ENCODE measurements around the gene KASH5. TPM values are rescaled to one million over a fixed set of nuclear protein-coding genes. Genes with fewer than 3 reads are reported as not detected.

Gene KASH5
- total RNA-seq, 1 experiment from 2014 or later: 0.42 TPM

GRCh38 chr19:49441210-49441959 is 53.3 kb downstream of the KASH5 start, which contains the start of gene SLC17A7:
Gene SLC17A7, minus strand, starts transcription at chr19:49441527. Its CDS starts 148 bp downstream, at chr19:49441379.
- Mint-ChIP-seq H3K4me3 (peak within 1 kb of the TSS; percentile 66), H3K36me3 (peaks cover 3% of the 10 kb centered on the region), H3K27me3 (ENCODE audit: low read depth) (peaks cover 60% of the 10 kb centered on the region), H3K27ac (peak within 1 kb of the TSS; percentile 81), H3K9me3 (no peaks in the 10 kb centered on the region), H3K4me1 (peaks cover 28% of the 10 kb centered on the region)
- peak; percentile 9 for ATAC-seq
- ChIA-PET POLR2A (interaction anchor here (0.6 to 1.3 kb wide), 4 partner anchors 38 to 625 kb away, joined by 4 read pairs; partner anchors contain the start of gene DKKL1), CTCF (interaction anchor here (0.6 to 2.8 kb wide), 13 partner anchors 11 to 114 kb away, joined by 3 to 34 read pairs (median 11); partner anchors contain the start of genes ALDH16A1, DKKL1, GFY and PIH1D1)
- TF ChIP-seq SP1 (CRISPR knock-in tag; conservative IDR thresholded peaks at IDR 0.05) (no peak), PRDM15 (CRISPR knock-in tag; IDR thresholded peaks at IDR 0.05) (peak; percentile 78)
- DNase-seq (ENCODE audit: low spot score): peak; percentile 85

GRCh38 chr19:49441960-49442350 is 53.9 kb downstream of the KASH5 start:
- Mint-ChIP-seq H3K9me3 (no peaks in the 10 kb centered on the region), H3K4me1 (peaks cover 23% of the 10 kb centered on the region), H3K27ac (peak overlapping the region; percentile 50), H3K4me3 (peak overlapping the region; percentile 63), H3K27me3 (ENCODE audit: low read depth) (peaks cover 54% of the 10 kb centered on the region), H3K36me3 (peaks cover 6% of the 10 kb centered on the region)
- no peak for TF ChIP-seq SOX15 (CRISPR knock-in tag; IDR thresholded peaks at IDR 0.05)
- TF ChIP-seq FOXP4 (CRISPR knock-in tag; IDR thresholded peaks at IDR 0.05): no peak
- no peak for TF ChIP-seq IRF2 (CRISPR knock-in tag; IDR thresholded peaks at IDR 0.05; ENCODE audit: borderline replicate concordance, low read depth)
- no peak for TF ChIP-seq CREM (CRISPR knock-in tag; IDR thresholded peaks at IDR 0.05)
- no peak for TF ChIP-seq ATF3 (CRISPR knock-in tag; conservative IDR thresholded peaks at IDR 0.05)
- TF ChIP-seq KAT7 (CRISPR knock-in tag; IDR thresholded peaks at IDR 0.05; ENCODE audit: borderline replicate concordance): no peak
- TF ChIP-seq ZSCAN18 (CRISPR knock-in tag; IDR thresholded peaks at IDR 0.05): no peak
- TF ChIP-seq IRF1 (CRISPR knock-in tag; IDR thresholded peaks at IDR 0.05): no peak
- no peak for TF ChIP-seq ZNF416 (CRISPR knock-in tag; IDR thresholded peaks at IDR 0.05)
- no peak for TF ChIP-seq STAT6 (CRISPR knock-in tag; conservative IDR thresholded peaks at IDR 0.05; ENCODE audit: low read depth)
- CTCF ChIA-PET: interaction anchor here (0.6 to 2.8 kb wide), 20 partner anchors 10 to 243 kb away, joined by 3 to 34 read pairs (median 8); partner anchors contain the start of genes ALDH16A1, DKKL1, GFY and PIH1D1
- ATAC-seq (no peak), DNase-seq (ENCODE audit: low spot score) (no peak)
- POLR2A ChIA-PET: interaction anchor here (1.1 to 1.3 kb wide), 3 partner anchors 12 to 79 kb away, joined by 3 to 4 read pairs (median 4); partner anchors contain the start of gene DKKL1
